Prostate gland (tissue), 2 donors: ENCODE measurements around the gene TNFSF11. TPM values are rescaled to one million over a fixed set of nuclear protein-coding genes. Genes with fewer than 3 reads are reported as not detected.
"Not testable (repeated sequence)": the region's sequence is repeated elsewhere in the genome, so short reads cannot be mapped to it uniquely, and the experiment has no call there.

ENCODE experiments used
- DNase-seq: peaks from one replicate; pipeline ENCODE4 v3.0.0-alpha.2; 2019; ENCODE audit warnings: low spot score
- H3K27ac ChIP-seq, 2 donors: fragments of 200-600 bp; sonication (generic); 2 replicates each; pipeline ENCODE4 v1.5.1; 2017 to 2019
- H3K27me3 ChIP-seq: fragments of 200-600 bp; sonication (generic); replicated peaks from 2 replicates; pipeline ENCODE4 v1.5.1; 2019; ENCODE audit not compliant: insufficient read depth
- H3K36me3 ChIP-seq, 2 donors: fragments of 200-600 bp; sonication (generic); 1 replicate in 1 of 2; 2 replicates in 1 of 2; pipeline versions ENCODE4 v1.5.1 to v1.8.1; 2017 to 2019
- H3K4me1 ChIP-seq: fragments of 200-600 bp; sonication (generic); replicated peaks from 2 replicates; pipeline ENCODE4 v1.5.1; 2019
- H3K4me3 ChIP-seq, 2 donors: fragments of 200-600 bp; sonication (generic); 2 replicates each; pipeline ENCODE4 v1.5.1; 2017 to 2019
- H3K9me3 ChIP-seq: fragments of 200-600 bp; sonication (generic); 2 replicates; pipeline ENCODE4 v1.5.1; 2017
- CTCF ChIP-seq, 4 experiments: fragments of 200-600 bp in 2 of 4; fragments of 450-650 bp in 2 of 4; sonication (generic) in 2 of 4; IDR thresholded peaks; 1 replicate in 3 of 4; 2 replicates in 1 of 4; pipeline ENCODE4 v1.5.1; 2016 to 2019; ENCODE audit warnings: antibody characterized with exemption in 4 of 4, mild to moderate bottlenecking in 2 of 4, moderate library complexity in 2 of 4
- POLR2A ChIP-seq: fragments of 450-650 bp; IDR thresholded peaks from one replicate; pipeline ENCODE4 v1.6.1; 2016; ENCODE audit warnings: antibody characterized with exemption, mild to moderate bottlenecking
- POLR2AphosphoS5 ChIP-seq: sonication (generic); formaldehyde crosslinking; IDR thresholded peaks from one replicate; pipeline ENCODE4 v1.6.1; 2017; ENCODE audit warnings: antibody characterized with exemption
- WGBS: methylation state at CpG from one replicate; pipeline ENCODE4 v1.1.5; 2018; 5-methylcytosine and 5-hydroxymethylcytosine counted together
- intact Hi-C: fragments of 100-400 bp; cut with DNase I; formaldehyde crosslinking; loops from one replicate; pipeline ENCODE4 v1.14.2; 2022
- total RNA-seq, 2 donors: library from RNA; depleted of rRNA; stranded (reverse); fragments of >200 nt; gene quantifications; one replicate each; pipeline ENCODE4 v1.1.0, GENCODE V29; 2016

TNFSF11 gene
- total RNA-seq, 2 donors from 2014 or later = 1.2 TPM; not detected in 1

DNA sequence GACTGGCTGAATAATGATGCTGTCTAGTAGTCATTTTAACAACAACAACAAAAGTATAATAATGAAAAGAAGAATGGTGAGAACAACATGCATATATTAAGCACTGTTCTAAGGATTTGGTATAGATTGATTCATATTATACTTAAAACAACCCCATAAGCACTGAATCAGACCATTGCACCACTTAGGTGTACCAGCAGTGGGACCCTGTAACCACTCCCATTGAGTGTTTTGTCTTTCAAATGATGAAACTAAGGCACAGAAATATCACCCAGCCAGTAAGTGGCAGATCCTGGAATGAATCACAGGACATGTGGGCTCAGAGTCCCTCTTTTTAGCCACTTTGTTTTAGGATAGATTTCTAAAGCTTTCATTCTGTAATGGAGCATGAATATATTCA, 14.9 kb upstream of the TNFSF11 start:
- Histone ChIP-seq H3K27me3 (no peaks in the 10 kb centered on the region), H3K9me3 (no peaks in the 10 kb centered on the region), H3K4me1 (no peaks in the 10 kb centered on the region), H3K36me3 (no peaks in the 10 kb centered on the region), H3K4me3 (no peak overlapping the region), H3K27ac (no peak overlapping the region)
- no peak for DNase-seq
- TF ChIP-seq POLR2AphosphoS5 (no peak), POLR2A (no peak), CTCF (IDR thresholded peaks at IDR 0.05) (no peak)
- intact Hi-C loops = no loop called here

GRCh38 chr13:42559573-42560218, 14.3 kb upstream of the TNFSF11 start:
- H3K4me1 ChIP-seq, H3K27ac ChIP-seq, DNase-seq, H3K27me3 ChIP-seq, H3K4me3 ChIP-seq, H3K36me3 ChIP-seq, H3K9me3 ChIP-seq, intact Hi-C loops: not testable (repeated sequence)
- WGBS = 99% methylated on average over 15 of the region's 36 CpGs

- H3K36me3 ChIP-seq, H3K27me3 ChIP-seq, DNase-seq, H3K4me1 ChIP-seq, H3K4me3 ChIP-seq, H3K27ac ChIP-seq, H3K9me3 ChIP-seq, intact Hi-C loops: not testable (repeated sequence)
- WGBS = 69% methylated on average over 6 of the region's 6 CpGs
Observed at GRCh38 chr13:42560320-42560719, 13.6 kb upstream of the TNFSF11 start.

DNA sequence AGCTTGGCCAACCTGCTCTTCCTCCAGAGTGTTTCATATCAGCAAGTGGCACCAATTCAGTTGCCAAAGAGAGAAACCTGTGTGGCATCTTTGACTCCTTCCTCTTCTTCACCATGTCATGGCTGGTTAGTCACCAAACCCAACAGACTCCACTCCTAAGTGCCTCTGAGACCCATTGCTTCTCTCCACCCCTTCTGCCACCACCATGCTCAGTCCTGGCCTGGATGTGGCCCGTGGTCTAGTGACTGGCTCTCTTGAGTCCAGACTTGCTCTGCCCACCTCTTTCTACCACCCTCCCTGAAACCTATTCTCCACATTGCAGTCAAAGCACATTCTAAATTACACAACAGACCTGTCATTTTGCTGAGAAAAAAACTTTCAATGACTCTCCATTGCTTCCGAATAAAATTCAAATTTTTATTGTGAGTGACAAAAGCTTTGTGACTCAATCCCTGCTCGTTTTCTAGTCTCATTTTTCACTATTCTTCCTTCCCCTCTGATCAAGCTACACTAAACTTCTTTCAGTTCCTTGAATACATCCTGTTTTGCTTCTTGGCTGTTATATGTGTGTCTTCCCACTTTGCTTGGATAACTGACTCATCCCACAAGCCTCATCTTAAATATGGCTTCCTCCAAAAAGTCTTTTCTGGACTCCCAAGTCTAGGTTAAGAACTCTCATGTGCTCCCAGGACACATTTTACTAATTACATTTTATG, 12.0 kb upstream of the TNFSF11 start:
- H3K27ac ChIP-seq = no peak overlapping the region
- H3K27me3 ChIP-seq = no peaks in the 10 kb centered on the region
- no peaks in the 10 kb centered on the region for H3K4me1 ChIP-seq
- H3K4me3 ChIP-seq = no peak overlapping the region
- no peak for TF ChIP-seq POLR2AphosphoS5
- no peak for DNase-seq
- no peaks in the 10 kb centered on the region for H3K36me3 ChIP-seq
- 55% methylated on average over 3 of the region's 3 CpGs for WGBS
- no peaks in the 10 kb centered on the region for H3K9me3 ChIP-seq
- intact Hi-C loops = no loop called here

- H3K4me3 ChIP-seq = no peak overlapping the region
- intact Hi-C loops = no loop called here
- H3K27me3 ChIP-seq = no peaks in the 10 kb centered on the region
- 63% methylated on average over 2 of the region's 2 CpGs for WGBS
- no peaks in the 10 kb centered on the region for H3K4me1 ChIP-seq
- TF ChIP-seq POLR2A (no peak), CTCF (IDR thresholded peaks at IDR 0.05) (no peak), POLR2AphosphoS5 (no peak)
- H3K36me3 ChIP-seq = no peaks in the 10 kb centered on the region
- H3K9me3 ChIP-seq = no peaks in the 10 kb centered on the region
- no peak for DNase-seq
- H3K27ac ChIP-seq = no peak overlapping the region
Observed at GRCh38 chr13:42567906-42568305, 6.0 kb upstream of the TNFSF11 start.

DNA sequence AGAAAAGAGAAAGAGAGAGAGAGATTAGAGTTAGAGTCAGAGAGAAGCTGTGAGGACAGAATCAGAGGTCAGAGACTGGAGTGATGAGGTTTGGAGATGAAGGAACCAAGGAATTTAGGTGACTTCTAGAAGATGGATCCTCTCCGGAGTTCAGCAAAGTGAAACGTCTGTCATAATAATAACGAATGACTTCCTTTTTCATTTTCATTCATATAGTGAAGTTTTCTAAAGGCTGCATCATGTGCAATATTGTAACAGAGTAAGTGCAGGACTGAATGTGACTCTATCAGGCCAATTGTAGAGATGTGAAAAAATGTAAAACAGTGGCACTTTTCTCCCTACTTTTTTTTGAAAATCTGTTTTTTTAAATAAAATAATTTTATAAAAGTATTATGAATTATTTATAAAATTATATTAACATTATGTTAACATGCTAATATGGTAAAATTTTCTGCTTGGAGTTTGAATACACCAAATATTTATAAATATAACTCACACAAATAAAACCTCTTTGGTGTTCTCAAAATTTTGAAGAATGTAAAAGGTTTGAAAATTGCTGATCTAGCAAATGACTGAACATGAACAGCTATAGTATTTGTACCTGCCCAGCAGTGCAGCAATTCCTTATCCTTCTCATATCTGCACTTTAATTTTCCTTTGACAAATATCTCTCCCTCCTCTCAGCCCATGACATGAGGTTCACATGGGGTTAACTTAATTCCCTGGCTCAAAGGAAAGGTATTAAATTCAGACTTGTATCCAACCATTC, 4.2 kb upstream of the TNFSF11 start:
- intact Hi-C loops = no loop called here
- WGBS = 78% methylated on average over 3 of the region's 3 CpGs

More for the DNA sequence above, 4.2 kb upstream of the TNFSF11 start:
- Histone ChIP-seq H3K4me3 (no peak overlapping the region), H3K9me3 (no peaks in the 10 kb centered on the region), H3K27ac (no peak overlapping the region), H3K36me3 (no peaks in the 10 kb centered on the region), H3K4me1 (no peaks in the 10 kb centered on the region), H3K27me3 (peaks cover 2% of the 10 kb centered on the region)
- DNase-seq = no peak
- TF ChIP-seq CTCF (IDR thresholded peaks at IDR 0.05) = no peak
- no peak for TF ChIP-seq POLR2A
- TF ChIP-seq POLR2AphosphoS5 = no peak
